Gastroesophageal sphincter (tissue), 3 donors: ENCODE data around the gene HIVEP2.

Experiments
- EP300 ChIP-seq: sonication (generic); formaldehyde crosslinking; IDR thresholded peaks from one replicate; pipeline ENCODE4 v1.6.1; 2017; ENCODE audit warnings: antibody characterized with exemption, mild to moderate bottlenecking
- POLR2A ChIP-seq, 2 donors: fragments of 450-650 bp; IDR thresholded peaks; one replicate each; pipeline ENCODE4 v1.6.1; 2017; ENCODE audit warnings: antibody characterized with exemption in 2 of 2, mild to moderate bottlenecking in 2 of 2, moderate library complexity in 1 of 2
- POLR2AphosphoS5 ChIP-seq: sonication (generic); formaldehyde crosslinking; IDR thresholded peaks from one replicate; pipeline ENCODE4 v1.6.1; 2017; ENCODE audit warnings: antibody characterized with exemption
- TF ChIP-seq, protein P1 (sequence below), 4 experiments: fragments of 200-600 bp in 2 of 4; fragments of 450-650 bp in 2 of 4; sonication (generic) in 1 of 4; IDR thresholded peaks; one replicate each; pipeline ENCODE4 v1.5.1; 2017 to 2019; ENCODE audit warnings: antibody characterized with exemption in 4 of 4, mild to moderate bottlenecking in 2 of 4, moderate library complexity in 2 of 4

DNA sequence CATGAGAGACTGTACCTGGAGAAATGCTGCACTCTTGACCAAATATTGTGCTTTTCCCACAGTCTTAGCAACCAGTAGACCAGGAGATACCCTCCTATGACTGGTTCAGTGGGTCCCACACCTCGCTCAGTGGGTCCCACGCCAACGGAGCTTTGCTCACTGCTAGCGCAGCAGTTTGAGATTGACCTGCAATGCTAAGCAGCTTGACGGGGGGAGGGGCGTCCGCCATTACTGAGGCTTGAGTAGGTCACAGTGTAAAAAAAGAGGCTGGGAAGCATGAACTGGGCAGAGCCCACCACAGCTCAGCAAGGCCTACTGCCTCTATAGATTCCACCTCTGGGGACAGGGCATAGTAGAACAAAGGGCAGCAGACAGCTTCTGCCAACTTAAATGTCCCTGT lies 49.0 kb upstream of the HIVEP2 start:
- TF ChIP-seq, protein P1, sequence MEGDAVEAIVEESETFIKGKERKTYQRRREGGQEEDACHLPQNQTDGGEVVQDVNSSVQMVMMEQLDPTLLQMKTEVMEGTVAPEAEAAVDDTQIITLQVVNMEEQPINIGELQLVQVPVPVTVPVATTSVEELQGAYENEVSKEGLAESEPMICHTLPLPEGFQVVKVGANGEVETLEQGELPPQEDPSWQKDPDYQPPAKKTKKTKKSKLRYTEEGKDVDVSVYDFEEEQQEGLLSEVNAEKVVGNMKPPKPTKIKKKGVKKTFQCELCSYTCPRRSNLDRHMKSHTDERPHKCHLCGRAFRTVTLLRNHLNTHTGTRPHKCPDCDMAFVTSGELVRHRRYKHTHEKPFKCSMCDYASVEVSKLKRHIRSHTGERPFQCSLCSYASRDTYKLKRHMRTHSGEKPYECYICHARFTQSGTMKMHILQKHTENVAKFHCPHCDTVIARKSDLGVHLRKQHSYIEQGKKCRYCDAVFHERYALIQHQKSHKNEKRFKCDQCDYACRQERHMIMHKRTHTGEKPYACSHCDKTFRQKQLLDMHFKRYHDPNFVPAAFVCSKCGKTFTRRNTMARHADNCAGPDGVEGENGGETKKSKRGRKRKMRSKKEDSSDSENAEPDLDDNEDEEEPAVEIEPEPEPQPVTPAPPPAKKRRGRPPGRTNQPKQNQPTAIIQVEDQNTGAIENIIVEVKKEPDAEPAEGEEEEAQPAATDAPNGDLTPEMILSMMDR (IDR thresholded peaks at IDR 0.05) = no peak
- TF ChIP-seq POLR2A (IDR thresholded peaks at IDR 0.05) (no peak), EP300 (no peak), POLR2AphosphoS5 (no peak)
